IMR-90 (cell line): ENCODE measurements around the gene ABHD1. TPM values are rescaled to one million over a fixed set of nuclear protein-coding genes. Genes with fewer than 3 reads are reported as not detected.

ENCODE experiments used
- ATAC-seq: fragments of 200-7000 bp; cut with Tn5 transposase; 2 replicates; pipeline ENCODE4 v1.9.1; 2020; ENCODE audit warnings: low read depth, mild to moderate bottlenecking, moderate library complexity
- BruUV-seq: library from RNA; stranded (reverse); fragments of 400-500 nt; replicated peaks from 2 replicates; lab custom pipeline; 2021; lab: Mats Ljungman, UMichigan
- CTCF ChIA-PET: fragments of 300-600 bp; formaldehyde crosslinking; extraction: SDS; loops from one replicate; lab custom pipeline; 2021; ENCODE audit warnings: antibody characterized with exemption; lab: Yijun Ruan, JAX
- POLR2A ChIA-PET: fragments of 300-600 bp; sonication (Branson Sonifier 250); formaldehyde crosslinking; loops from one replicate; lab custom pipeline; 2022; ENCODE audit warnings: antibody characterized with exemption; ENCODE audit not compliant: unreplicated experiment; lab: Charles Lee
- DNase-seq: peaks from one replicate; pipeline ENCODE4 v3.0.0; 2013
- H2AFZ ChIP-seq: replicated peaks from 2 replicates; pipeline ENCODE3; 2013; ENCODE audit warnings: low read length, mild to moderate bottlenecking; ENCODE audit not compliant: poor library complexity
- H2AK5ac ChIP-seq: 2 replicates; pipeline ENCODE4 v1.6.1; 2013; ENCODE audit warnings: low read depth, low read length, inconsistent platforms
- H2AK9ac ChIP-seq: replicated peaks from 2 replicates; pipeline ENCODE3; 2013; ENCODE audit warnings: mild to moderate bottlenecking, low read depth, low read length, moderate library complexity; ENCODE audit not compliant: poor library complexity
- H2BK120ac ChIP-seq: 2 replicates; pipeline ENCODE4 v1.6.1; 2013; ENCODE audit warnings: low read depth, low read length, inconsistent platforms
- H2BK15ac ChIP-seq: 3 replicates; pipeline ENCODE4 v1.6.1; 2013; ENCODE audit warnings: low read depth, low read length, inconsistent platforms
- H2BK20ac ChIP-seq: 2 replicates; pipeline ENCODE4 v1.6.1; 2013; ENCODE audit warnings: low read depth, mild to moderate bottlenecking, inconsistent platforms, low read length, moderate library complexity
- H2BK5ac ChIP-seq: 2 replicates; pipeline ENCODE4 v1.6.1; 2013; ENCODE audit warnings: mild to moderate bottlenecking, low read depth, low read length, inconsistent platforms; ENCODE audit not compliant: poor library complexity, severe bottlenecking
- H3K14ac ChIP-seq: replicated peaks from 2 replicates; pipeline ENCODE4 v1.6.1; 2013; ENCODE audit warnings: low read depth, low read length, inconsistent platforms
- H3K18ac ChIP-seq: 2 replicates; pipeline ENCODE4 v1.6.1; 2013; ENCODE audit warnings: low read depth, low read length, control low read depth
- H3K23ac ChIP-seq: 2 replicates; pipeline ENCODE4 v1.6.1; 2013; ENCODE audit warnings: low read depth, low read length, inconsistent platforms
- H3K27ac ChIP-seq: 2 replicates; pipeline ENCODE4 v1.5.1; 2013; ENCODE audit warnings: mild to moderate bottlenecking, control low read depth, low read length; ENCODE audit not compliant: insufficient read depth
- H3K27me3 ChIP-seq: 2 replicates; pipeline ENCODE4 v1.6.1; 2013; ENCODE audit warnings: low read length; ENCODE audit not compliant: control insufficient read depth, insufficient read depth
- H3K36me3 ChIP-seq: 2 replicates; pipeline ENCODE4 v1.6.1; 2013; ENCODE audit warnings: low read length, mixed read lengths; ENCODE audit not compliant: control insufficient read depth, insufficient read depth
- H3K4ac ChIP-seq: 2 replicates; pipeline ENCODE4 v1.6.1; 2013; ENCODE audit warnings: low read depth, low read length, inconsistent platforms
- H3K4me1 ChIP-seq: 2 replicates; pipeline ENCODE4 v1.6.1; 2013; ENCODE audit warnings: low read length, mixed read lengths; ENCODE audit not compliant: control insufficient read depth, insufficient read depth
- H3K4me2 ChIP-seq: 2 replicates; pipeline ENCODE4 v1.6.1; 2013; ENCODE audit warnings: low read depth, mild to moderate bottlenecking, control low read depth, low read length, moderate library complexity
- H3K4me3 ChIP-seq: 2 replicates; pipeline ENCODE4 v1.5.1; 2013; ENCODE audit warnings: low read depth, mild to moderate bottlenecking, control low read depth, low read length, moderate library complexity; ENCODE audit not compliant: insufficient read depth
- H3K56ac ChIP-seq: 2 replicates; pipeline ENCODE4 v1.6.1; 2013; ENCODE audit warnings: low read length, inconsistent platforms; ENCODE audit not compliant: insufficient read depth; ENCODE audit errors: extremely low read depth
- H3K79me1 ChIP-seq, 2 experiments: 2 replicates each; pipeline ENCODE4 v1.6.1; 2013; ENCODE audit warnings: low read length in 2 of 2, inconsistent platforms in 1 of 2, low read depth in 1 of 2
- H3K9ac ChIP-seq: 2 replicates; pipeline ENCODE4 v1.6.1; 2013; ENCODE audit warnings: low read depth, low read length, control low read depth
- H3K9me1 ChIP-seq: 2 replicates; pipeline ENCODE4 v1.6.1; 2013; ENCODE audit warnings: low read length, inconsistent platforms; ENCODE audit not compliant: insufficient read depth
- H3K9me3 ChIP-seq: 2 replicates; pipeline ENCODE4 v1.6.1; 2013; ENCODE audit warnings: low read length; ENCODE audit not compliant: control insufficient read depth, insufficient read depth
- H4K20me1 ChIP-seq: 2 replicates; pipeline ENCODE4 v1.6.1; 2013; ENCODE audit warnings: low read length, inconsistent platforms; ENCODE audit not compliant: insufficient read depth
- H4K5ac ChIP-seq: 2 replicates; pipeline ENCODE4 v1.6.1; 2013; ENCODE audit warnings: mild to moderate bottlenecking, low read depth, low read length, control low read depth
- H4K8ac ChIP-seq, 2 experiments: 2 replicates each; pipeline ENCODE4 v1.6.1; 2013; ENCODE audit warnings: low read depth in 2 of 2, low read length in 2 of 2, control low read depth in 1 of 2, inconsistent platforms in 1 of 2
- H4K91ac ChIP-seq: 2 replicates; pipeline ENCODE4 v1.6.1; 2013; ENCODE audit warnings: low read depth, low read length, inconsistent platforms; ENCODE audit not compliant: insufficient read depth
- BHLHE40 ChIP-seq: fragments of 150-350 bp; IDR thresholded peaks from 2 replicates; pipeline ENCODE4 v1.6.1; 2016; ENCODE audit warnings: mild to moderate bottlenecking, low read depth, low read length
- CEBPB ChIP-seq: IDR thresholded peaks from 2 replicates; pipeline ENCODE4 v1.6.1; 2012; ENCODE audit warnings: low read depth, low read length, improper control_type of control experiment
- CHD1 ChIP-seq: IDR thresholded peaks from 2 replicates; pipeline ENCODE4 v1.6.1; 2012; ENCODE audit warnings: low read depth, low read length, improper control_type of control experiment
- MAFK ChIP-seq: IDR thresholded peaks from 2 replicates; pipeline ENCODE4 v1.6.1; 2012; ENCODE audit warnings: low read depth, low read length, improper control_type of control experiment
- MXI1 ChIP-seq: IDR thresholded peaks from 2 replicates; pipeline ENCODE4 v1.6.1; 2012; ENCODE audit warnings: low read depth, mild to moderate bottlenecking, low read length, moderate library complexity, borderline replicate concordance
- NFE2L2 ChIP-seq: fragments of 150-350 bp; IDR thresholded peaks from 2 replicates; pipeline ENCODE4 v1.6.1; 2016; ENCODE audit warnings: low read depth, mild to moderate bottlenecking, low read length
- POLR2A ChIP-seq: IDR thresholded peaks from 2 replicates; pipeline ENCODE4 v1.6.1; 2012; ENCODE audit warnings: mild to moderate bottlenecking, low read depth, low read length
- RAD21 ChIP-seq: IDR thresholded peaks from 2 replicates; pipeline ENCODE4 v1.6.1; 2012; ENCODE audit warnings: low read length, improper control_type of control experiment
- RCOR1 ChIP-seq: IDR thresholded peaks from 2 replicates; pipeline ENCODE4 v1.6.1; 2012; ENCODE audit warnings: mild to moderate bottlenecking, low read length, improper control_type of control experiment; ENCODE audit not compliant: insufficient replicate concordance
- RFX5 ChIP-seq: IDR thresholded peaks from 2 replicates; pipeline ENCODE4 v1.8.0; 2012; ENCODE audit warnings: low read depth, mild to moderate bottlenecking, low read length, moderate library complexity
- WGBS, 2 experiments: methylation state at CpG; one replicate each; pipeline versions ENCODE4 v1.1.5 to v1.1.7; 2013; ENCODE audit warnings: missing lambda C conversion rate in 2 of 2; ENCODE audit not compliant: insufficient read length in 1 of 2; ENCODE audit errors: extremely low coverage in 2 of 2; 5-methylcytosine and 5-hydroxymethylcytosine counted together
- dilution Hi-C: fragments of 300-500 bp; cut with HindIII; formaldehyde crosslinking; loops from one replicate; pipeline ENCODE4 v1.14.3; 2018; ENCODE audit warnings: low sequenced_read_pairs; ENCODE audit not compliant: unreplicated experiment
- in situ Hi-C: fragments of 300-500 bp; cut with MboI; formaldehyde crosslinking; loops from 3 replicates; pipeline ENCODE4 v1.14.3; 2019; ENCODE audit warnings: low sequenced_read_pairs, inconsistent platforms, mixed read lengths
- intact Hi-C: fragments of 100-400 bp; cut with micrococcal nuclease; formaldehyde crosslinking; loops from 2 replicates; pipeline ENCODE4 v1.10.0; 2022
- polyA plus RNA-seq, 3 experiments: library from polyadenylated mRNA; depleted of rRNA; stranded (reverse); fragments of >200 nt; gene quantifications; 2 replicates each; pipeline ENCODE4 v1.2.3, GENCODE V29; 2012; ENCODE audit warnings: low replicate concordance in 1 of 3
- total RNA-seq: library from RNA; depleted of rRNA; stranded (reverse); fragments of >200 nt; gene quantifications from 2 replicates; pipeline ENCODE4 v1.2.3, GENCODE V29; 2012
- TF ChIP-seq, protein P1 (sequence below): fragments of 150-350 bp; IDR thresholded peaks from 2 replicates; pipeline ENCODE4 v1.6.1; 2016; ENCODE audit warnings: low read depth, mild to moderate bottlenecking, low read length, moderate library complexity, borderline replicate concordance
- TF ChIP-seq, protein P2 (sequence below): conservative IDR thresholded peaks from 2 replicates; pipeline ENCODE4 v1.5.1; 2012; ENCODE audit warnings: mild to moderate bottlenecking, low read depth, low read length, improper control_type of control experiment
- TF ChIP-seq, protein P3 (sequence below): fragments of 150-350 bp; IDR thresholded peaks from 2 replicates; pipeline ENCODE4 v1.6.1; 2017; ENCODE audit warnings: mild to moderate bottlenecking, antibody characterized with exemption, low read length, low read depth

ABHD1 gene
- total and polyA plus RNA-seq, 2 of the 4 experiments (the other 2 are of a cell fraction): 0.24 TPM; not detected in 1

DNA sequence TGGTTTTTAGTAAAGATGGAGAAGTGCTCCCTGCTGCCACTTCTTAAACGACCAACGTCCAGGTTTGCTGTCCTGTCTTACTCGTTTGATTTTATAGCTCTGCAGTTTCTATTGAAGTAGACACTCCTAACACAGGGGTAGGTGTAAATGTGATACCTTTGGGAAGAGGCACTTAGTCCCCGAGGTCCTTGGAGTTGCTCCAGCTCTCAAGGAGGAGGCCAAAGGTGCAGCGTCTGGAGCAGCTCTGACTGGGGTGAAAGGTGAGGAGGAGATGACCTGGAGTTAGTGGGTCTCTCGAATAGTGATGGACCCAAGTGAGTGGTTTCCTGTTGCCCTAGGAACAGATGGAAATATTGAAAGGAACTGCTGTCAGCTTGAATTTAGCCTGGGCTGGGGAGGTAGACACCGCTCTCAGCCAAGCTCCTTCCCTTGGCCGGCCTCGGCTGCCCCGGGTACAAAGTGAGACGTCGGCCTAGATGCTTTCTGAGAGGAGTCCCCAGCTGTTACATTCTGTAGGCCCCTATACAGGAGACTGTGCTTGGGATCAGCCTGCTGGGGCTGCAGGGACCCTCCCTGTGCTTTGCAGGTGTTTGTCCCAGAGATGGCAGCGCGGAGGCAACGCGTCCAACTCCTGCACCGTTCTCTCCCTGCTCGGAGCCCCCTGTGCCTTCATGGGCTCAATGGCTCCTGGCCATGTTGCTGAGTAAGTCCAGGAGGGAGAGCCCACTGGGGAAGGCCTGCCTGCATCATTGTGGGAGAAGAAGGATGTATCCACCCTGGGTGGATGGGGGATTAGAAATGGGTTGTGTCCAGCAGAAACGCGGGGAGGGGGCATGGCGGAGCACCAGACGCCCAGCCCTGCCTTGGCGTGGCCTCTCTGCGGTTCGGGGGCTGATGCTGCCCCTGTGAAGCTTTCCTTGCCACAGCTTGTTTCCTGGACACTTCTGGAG lies 31.6 kb upstream of the ABHD1 start:
- no peak overlapping the region for H2BK5ac ChIP-seq
- H3K4ac ChIP-seq: no peak overlapping the region
- H3K36me3 ChIP-seq: no peaks in the 10 kb centered on the region
- H2BK20ac ChIP-seq: no peak overlapping the region
- ChIA-PET POLR2A (no interaction called here), CTCF (no interaction called here)
- H3K9me3 ChIP-seq: no peaks in the 10 kb centered on the region
- H3K27me3 ChIP-seq: no peaks in the 10 kb centered on the region
- no peak overlapping the region for H4K8ac ChIP-seq
- no peaks in the 10 kb centered on the region; the same call in 1 of the 2 replicates for H4K20me1 ChIP-seq
- H3K79me1 ChIP-seq: no peaks in the 10 kb centered on the region
- no peak overlapping the region for H2AFZ ChIP-seq
- DNase-seq (no peak), ATAC-seq (no peak)
- intact Hi-C loops: no loop called here
- H3K23ac ChIP-seq: no peak overlapping the region
- no peak overlapping the region for H3K9ac ChIP-seq
- H3K18ac ChIP-seq: no peak overlapping the region
- TF ChIP-seq RAD21 (no peak), MXI1 (no peak), MAFK (no peak), BHLHE40 (no peak), RFX5 (no peak), CHD1 (no peak), NFE2L2 (no peak), RCOR1 (no peak), CEBPB (no peak), POLR2A (no peak)
- TF ChIP-seq, protein P1, sequence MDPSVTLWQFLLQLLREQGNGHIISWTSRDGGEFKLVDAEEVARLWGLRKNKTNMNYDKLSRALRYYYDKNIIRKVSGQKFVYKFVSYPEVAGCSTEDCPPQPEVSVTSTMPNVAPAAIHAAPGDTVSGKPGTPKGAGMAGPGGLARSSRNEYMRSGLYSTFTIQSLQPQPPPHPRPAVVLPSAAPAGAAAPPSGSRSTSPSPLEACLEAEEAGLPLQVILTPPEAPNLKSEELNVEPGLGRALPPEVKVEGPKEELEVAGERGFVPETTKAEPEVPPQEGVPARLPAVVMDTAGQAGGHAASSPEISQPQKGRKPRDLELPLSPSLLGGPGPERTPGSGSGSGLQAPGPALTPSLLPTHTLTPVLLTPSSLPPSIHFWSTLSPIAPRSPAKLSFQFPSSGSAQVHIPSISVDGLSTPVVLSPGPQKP: no peak
- TF ChIP-seq, protein P2, sequence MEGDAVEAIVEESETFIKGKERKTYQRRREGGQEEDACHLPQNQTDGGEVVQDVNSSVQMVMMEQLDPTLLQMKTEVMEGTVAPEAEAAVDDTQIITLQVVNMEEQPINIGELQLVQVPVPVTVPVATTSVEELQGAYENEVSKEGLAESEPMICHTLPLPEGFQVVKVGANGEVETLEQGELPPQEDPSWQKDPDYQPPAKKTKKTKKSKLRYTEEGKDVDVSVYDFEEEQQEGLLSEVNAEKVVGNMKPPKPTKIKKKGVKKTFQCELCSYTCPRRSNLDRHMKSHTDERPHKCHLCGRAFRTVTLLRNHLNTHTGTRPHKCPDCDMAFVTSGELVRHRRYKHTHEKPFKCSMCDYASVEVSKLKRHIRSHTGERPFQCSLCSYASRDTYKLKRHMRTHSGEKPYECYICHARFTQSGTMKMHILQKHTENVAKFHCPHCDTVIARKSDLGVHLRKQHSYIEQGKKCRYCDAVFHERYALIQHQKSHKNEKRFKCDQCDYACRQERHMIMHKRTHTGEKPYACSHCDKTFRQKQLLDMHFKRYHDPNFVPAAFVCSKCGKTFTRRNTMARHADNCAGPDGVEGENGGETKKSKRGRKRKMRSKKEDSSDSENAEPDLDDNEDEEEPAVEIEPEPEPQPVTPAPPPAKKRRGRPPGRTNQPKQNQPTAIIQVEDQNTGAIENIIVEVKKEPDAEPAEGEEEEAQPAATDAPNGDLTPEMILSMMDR: no peak
- TF ChIP-seq, protein P3, sequence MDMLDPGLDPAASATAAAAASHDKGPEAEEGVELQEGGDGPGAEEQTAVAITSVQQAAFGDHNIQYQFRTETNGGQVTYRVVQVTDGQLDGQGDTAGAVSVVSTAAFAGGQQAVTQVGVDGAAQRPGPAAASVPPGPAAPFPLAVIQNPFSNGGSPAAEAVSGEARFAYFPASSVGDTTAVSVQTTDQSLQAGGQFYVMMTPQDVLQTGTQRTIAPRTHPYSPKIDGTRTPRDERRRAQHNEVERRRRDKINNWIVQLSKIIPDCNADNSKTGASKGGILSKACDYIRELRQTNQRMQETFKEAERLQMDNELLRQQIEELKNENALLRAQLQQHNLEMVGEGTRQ: no peak
- H3K4me2 ChIP-seq: no peak overlapping the region
- H3K4me1 ChIP-seq: peaks cover 3% of the 10 kb centered on the region; the same call in 1 of the 2 replicates
- no peak overlapping the region for H4K5ac ChIP-seq
- no peak overlapping the region for H2BK120ac ChIP-seq
- H3K9me1 ChIP-seq: peaks cover 7% of the 10 kb centered on the region; the same call in 1 of the 2 replicates
- H4K91ac ChIP-seq: no peak overlapping the region
- in situ Hi-C loops: no loop called here
- H3K14ac ChIP-seq: no peak overlapping the region
- 74% methylated on average over 7 of the region's 25 CpGs; no CpG with 5 or more reads in 1 of the 2 experiments for WGBS, 2 experiments
- H3K4me3 ChIP-seq: no peak overlapping the region
- H3K27ac ChIP-seq: no peak overlapping the region
- dilution Hi-C loops: no loop called here
- no peak overlapping the region for H2AK5ac ChIP-seq
- H3K56ac ChIP-seq: no peak overlapping the region
- H2AK9ac ChIP-seq: no peak overlapping the region
- no peak overlapping the region for H2BK15ac ChIP-seq
- no TSS peak for BruUV-seq
